Colonic mucosa (tissue), 4 donors: ENCODE data around the gene PAK4. TPM values are rescaled to one million over a fixed set of nuclear protein-coding genes. Genes with fewer than 3 reads are reported as not detected.

ENCODE experiments used
- DNase-seq: peaks from one replicate; pipeline ENCODE4 v3.0.0-alpha.2; 2020
- H3K27ac ChIP-seq: fragments of 200-600 bp; one replicate; pipeline ENCODE4 v1.8.0; 2021
- H3K27me3 ChIP-seq: fragments of 200-600 bp; one replicate; pipeline ENCODE4 v1.8.0; 2021
- H3K36me3 ChIP-seq: fragments of 200-600 bp; one replicate; pipeline ENCODE4 v1.8.0; 2021
- H3K4me1 ChIP-seq: fragments of 200-600 bp; one replicate; pipeline ENCODE4 v1.8.0; 2021; ENCODE audit warnings: mild to moderate bottlenecking
- H3K4me3 ChIP-seq: fragments of 200-600 bp; one replicate; pipeline ENCODE4 v1.8.0; 2021
- H3K9ac ChIP-seq, 2 donors: one replicate each; pipeline ENCODE4 v1.7.0; 2013; ENCODE audit warnings: control low read depth in 2 of 2, low read depth in 2 of 2, low read length in 2 of 2
- H3K9me3 ChIP-seq: fragments of 200-600 bp; one replicate; pipeline ENCODE4 v1.8.0; 2021
- intact Hi-C: fragments of 100-400 bp; cut with DNase I; formaldehyde crosslinking; loops from one replicate; pipeline ENCODE4 v1.14.1; 2022
- total RNA-seq, 2 donors: library from RNA; stranded (reverse); fragmentation: NEBNext Ultra II Directional in 1 of 2; extraction: Animal tissue kit (Norgen Biotek cat#: 25700) in 1 of 2; gene quantifications; one replicate each; pipeline ENCODE4 v1.2.1, GENCODE V29; 2021
- TF ChIP-seq, protein P1 (sequence below): fragments of 200-600 bp; IDR thresholded peaks from one replicate; pipeline ENCODE4 v1.8.0; 2022; ENCODE audit warnings: antibody characterized with exemption, mild to moderate bottlenecking
- donor health status: healthy.
- donor health status: DM: no; HTN: no; CAD: no.
- donor health status: DM: no; HTN: no; CAD: no.

The PAK4 gene
- total RNA-seq, 2 donors from 2014 or later, result 85.5 to 127 TPM

DNA sequence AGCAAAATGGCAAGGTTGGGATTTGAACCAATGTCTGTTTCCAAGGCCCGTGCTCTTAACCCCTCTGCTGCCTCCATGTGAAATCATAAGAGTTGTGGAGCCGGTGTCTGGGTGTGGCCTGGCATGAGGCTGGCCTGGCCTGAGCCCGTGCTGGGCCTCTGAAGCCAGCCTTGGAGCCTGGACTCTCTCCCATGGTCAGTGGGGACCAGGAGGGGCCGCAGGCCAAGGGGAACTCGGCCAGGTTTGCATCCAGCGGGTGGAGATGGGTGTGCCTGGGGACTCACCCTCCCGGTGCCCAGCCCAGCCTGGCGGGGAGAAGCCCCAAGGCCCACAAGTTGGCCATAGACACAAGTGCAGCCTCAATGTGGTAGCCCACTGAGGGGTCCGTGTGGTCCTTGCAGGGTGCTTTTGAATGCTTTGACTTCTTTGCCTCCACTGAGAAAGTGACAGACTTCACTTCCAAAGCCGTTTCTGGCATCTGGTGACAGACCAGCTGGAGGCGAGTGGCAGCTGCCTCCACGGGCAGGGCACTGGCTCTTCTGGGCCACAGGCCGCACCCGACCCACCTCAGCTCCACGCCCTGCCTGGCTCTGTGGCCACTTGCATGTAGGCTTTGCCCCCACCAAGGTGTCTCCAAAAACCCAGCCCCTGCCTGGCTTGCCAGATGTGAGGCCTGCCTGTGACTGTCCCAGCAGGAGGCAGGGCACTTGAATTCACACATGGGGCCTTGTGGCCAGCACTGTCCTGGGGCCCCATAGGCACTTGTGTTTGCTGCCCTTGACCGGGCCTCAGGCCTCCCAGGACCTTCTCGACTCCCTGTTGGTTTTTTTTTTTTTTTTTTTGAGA lies 45.0 kb downstream of the PAK4 start:
- Histone ChIP-seq H3K27me3 (no peaks in the 10 kb centered on the region), H3K4me3 (no peak overlapping the region), H3K36me3 (peaks cover 11% of the 10 kb centered on the region), H3K4me1 (peaks cover 10% of the 10 kb centered on the region), H3K9me3 (no peaks in the 10 kb centered on the region), H3K27ac (no peak overlapping the region), H3K9ac (no peak overlapping the region)
- TF ChIP-seq, protein P1, sequence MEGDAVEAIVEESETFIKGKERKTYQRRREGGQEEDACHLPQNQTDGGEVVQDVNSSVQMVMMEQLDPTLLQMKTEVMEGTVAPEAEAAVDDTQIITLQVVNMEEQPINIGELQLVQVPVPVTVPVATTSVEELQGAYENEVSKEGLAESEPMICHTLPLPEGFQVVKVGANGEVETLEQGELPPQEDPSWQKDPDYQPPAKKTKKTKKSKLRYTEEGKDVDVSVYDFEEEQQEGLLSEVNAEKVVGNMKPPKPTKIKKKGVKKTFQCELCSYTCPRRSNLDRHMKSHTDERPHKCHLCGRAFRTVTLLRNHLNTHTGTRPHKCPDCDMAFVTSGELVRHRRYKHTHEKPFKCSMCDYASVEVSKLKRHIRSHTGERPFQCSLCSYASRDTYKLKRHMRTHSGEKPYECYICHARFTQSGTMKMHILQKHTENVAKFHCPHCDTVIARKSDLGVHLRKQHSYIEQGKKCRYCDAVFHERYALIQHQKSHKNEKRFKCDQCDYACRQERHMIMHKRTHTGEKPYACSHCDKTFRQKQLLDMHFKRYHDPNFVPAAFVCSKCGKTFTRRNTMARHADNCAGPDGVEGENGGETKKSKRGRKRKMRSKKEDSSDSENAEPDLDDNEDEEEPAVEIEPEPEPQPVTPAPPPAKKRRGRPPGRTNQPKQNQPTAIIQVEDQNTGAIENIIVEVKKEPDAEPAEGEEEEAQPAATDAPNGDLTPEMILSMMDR, result no peak
- intact Hi-C loops, result no loop called here
- no peak for DNase-seq

DNA sequence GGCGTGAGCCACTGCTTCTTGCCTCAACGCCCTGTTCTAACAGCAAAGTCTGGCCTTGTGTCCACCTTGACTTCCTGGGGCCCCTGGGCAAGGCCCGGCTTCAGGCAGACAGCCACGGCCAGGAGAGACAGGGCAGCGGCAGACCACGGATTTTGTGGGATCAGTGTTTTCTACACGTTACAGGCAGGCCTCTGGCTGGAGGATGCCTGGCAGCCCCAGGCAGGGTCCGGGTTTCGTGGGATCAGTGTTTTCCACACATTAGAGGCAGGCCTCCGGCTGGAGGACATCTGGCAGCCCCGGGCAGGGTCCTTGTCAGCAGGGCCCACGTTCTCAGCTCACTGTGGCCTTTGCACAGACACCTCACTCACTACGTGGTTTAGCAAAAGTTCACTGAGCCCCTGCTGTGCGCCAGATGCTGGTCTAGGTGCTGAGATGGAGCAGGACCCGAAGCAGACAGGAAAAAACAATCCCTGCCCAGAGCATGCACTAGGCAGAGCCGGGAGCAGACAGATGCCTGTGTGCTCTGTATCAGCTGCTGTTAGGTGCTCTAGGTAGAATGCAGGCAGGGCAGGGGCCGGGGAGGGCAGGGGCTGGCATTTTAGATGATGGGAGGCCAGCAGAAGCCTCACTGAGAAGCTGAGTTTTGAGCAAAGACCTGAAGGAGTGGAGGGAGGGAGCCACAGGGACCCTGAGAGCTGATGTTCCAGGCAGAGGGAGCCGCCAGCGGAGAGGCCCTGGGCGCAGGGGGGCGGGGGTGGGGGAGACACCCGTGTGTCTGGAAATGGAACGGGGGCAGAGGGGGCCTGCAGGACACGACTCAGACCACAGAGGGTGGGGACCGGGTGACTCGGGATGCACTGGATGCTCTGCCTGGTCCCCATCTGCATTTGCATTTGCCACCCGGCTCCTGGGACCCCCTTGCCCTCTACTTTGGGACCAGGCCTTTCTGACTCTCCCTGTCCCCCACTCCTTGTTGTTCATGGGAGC lies 46.2 kb downstream of the PAK4 start:
- no peak overlapping the region for H3K27ac ChIP-seq
- no peak for DNase-seq
- intact Hi-C loops, result no loop called here
- H3K27me3 ChIP-seq, result no peaks in the 10 kb centered on the region
- H3K36me3 ChIP-seq, result peaks cover 11% of the 10 kb centered on the region
- no peak overlapping the region for H3K4me3 ChIP-seq
- TF ChIP-seq, protein P1, result no peak
- no peak overlapping the region for H3K9ac ChIP-seq
- H3K4me1 ChIP-seq, result peaks cover 2% of the 10 kb centered on the region
- H3K9me3 ChIP-seq, result no peaks in the 10 kb centered on the region

DNA sequence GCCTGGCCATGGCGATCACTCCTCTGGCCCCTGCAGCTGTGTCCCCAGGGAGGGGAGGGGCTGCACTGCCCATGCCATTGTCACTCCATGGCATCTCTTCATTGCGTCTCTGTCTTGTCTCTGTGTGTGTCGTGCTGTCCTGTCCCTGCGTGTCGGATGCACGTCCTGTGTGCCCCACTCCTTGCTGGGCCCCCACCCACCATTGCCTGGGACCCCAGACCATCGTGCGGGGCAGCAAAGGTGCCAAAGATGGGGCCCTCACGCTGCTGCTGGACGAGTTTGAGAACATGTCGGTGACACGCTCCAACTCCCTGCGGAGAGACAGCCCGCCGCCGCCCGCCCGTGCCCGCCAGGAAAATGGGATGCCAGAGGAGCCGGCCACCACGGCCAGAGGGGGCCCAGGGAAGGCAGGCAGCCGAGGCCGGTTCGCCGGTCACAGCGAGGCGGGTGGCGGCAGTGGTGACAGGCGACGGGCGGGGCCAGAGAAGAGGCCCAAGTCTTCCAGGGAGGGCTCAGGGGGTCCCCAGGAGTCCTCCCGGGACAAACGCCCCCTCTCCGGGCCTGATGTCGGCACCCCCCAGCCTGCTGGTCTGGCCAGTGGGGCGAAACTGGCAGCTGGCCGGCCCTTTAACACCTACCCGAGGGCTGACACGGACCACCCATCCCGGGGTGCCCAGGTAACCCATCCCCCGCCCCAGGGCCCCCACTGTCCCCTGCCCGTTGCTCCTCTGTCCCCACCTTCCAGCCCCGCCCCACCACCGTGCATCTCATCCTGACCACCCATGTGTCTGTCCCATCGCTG lies 47.3 kb downstream of the PAK4 start:
- H3K9ac ChIP-seq, result no peak overlapping the region
- TF ChIP-seq, protein P1, result no peak
- intact Hi-C loops, result no loop called here
- H3K27me3 ChIP-seq, result no peaks in the 10 kb centered on the region
- DNase-seq, result no peak
- peaks cover 14% of the 10 kb centered on the region for H3K36me3 ChIP-seq
- no peak overlapping the region for H3K4me3 ChIP-seq
- H3K9me3 ChIP-seq, result no peaks in the 10 kb centered on the region
- H3K27ac ChIP-seq, result no peak overlapping the region
- H3K4me1 ChIP-seq, result no peaks in the 10 kb centered on the region

DNA sequence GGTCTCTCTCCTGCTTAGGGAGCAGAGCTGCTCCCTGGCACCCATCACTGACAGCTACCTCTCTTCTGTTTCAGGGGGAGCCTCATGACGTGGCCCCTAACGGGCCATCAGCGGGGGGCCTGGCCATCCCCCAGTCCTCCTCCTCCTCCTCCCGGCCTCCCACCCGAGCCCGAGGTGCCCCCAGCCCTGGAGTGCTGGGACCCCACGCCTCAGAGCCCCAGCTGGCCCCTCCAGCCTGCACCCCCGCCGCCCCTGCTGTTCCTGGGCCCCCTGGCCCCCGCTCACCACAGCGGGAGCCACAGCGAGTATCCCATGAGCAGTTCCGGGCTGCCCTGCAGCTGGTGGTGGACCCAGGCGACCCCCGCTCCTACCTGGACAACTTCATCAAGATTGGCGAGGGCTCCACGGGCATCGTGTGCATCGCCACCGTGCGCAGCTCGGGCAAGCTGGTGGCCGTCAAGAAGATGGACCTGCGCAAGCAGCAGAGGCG lies 48.0 kb downstream of the PAK4 start:
- Histone ChIP-seq H3K27ac (no peak overlapping the region), H3K9ac (no peak overlapping the region), H3K36me3 (peaks cover 17% of the 10 kb centered on the region), H3K9me3 (no peaks in the 10 kb centered on the region), H3K4me3 (no peak overlapping the region), H3K27me3 (no peaks in the 10 kb centered on the region), H3K4me1 (no peaks in the 10 kb centered on the region)
- TF ChIP-seq, protein P1, result no peak
- no peak for DNase-seq
- intact Hi-C loops, result no loop called here

DNA sequence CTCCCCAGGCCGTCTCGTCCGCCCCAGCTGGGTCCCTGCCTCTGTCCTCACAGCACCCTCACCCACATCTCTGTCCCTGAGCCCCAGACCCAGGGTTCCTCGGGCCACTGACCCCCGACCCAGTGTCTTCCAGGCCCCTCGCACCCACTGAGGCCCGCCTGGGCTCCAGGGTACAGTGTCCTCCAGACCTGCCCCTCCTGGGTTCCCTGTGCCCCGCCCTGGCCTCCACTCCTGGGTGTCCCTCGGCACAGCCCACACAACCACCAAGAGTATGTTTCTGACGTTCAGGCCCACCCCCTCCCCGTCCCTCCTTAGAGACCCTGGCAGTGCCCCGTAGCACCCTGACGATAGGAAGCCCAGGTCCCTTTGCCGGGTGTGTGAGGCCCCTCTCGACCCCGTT lies 48.6 kb downstream of the PAK4 start:
- intact Hi-C loops, result no loop called here
- DNase-seq, result no peak
- H3K4me3 ChIP-seq, result no peak overlapping the region
- no peaks in the 10 kb centered on the region for H3K4me1 ChIP-seq
- no peak overlapping the region for H3K9ac ChIP-seq
- H3K36me3 ChIP-seq, result peaks cover 17% of the 10 kb centered on the region
- H3K27me3 ChIP-seq, result no peaks in the 10 kb centered on the region
- no peaks in the 10 kb centered on the region for H3K9me3 ChIP-seq
- H3K27ac ChIP-seq, result no peak overlapping the region
- TF ChIP-seq, protein P1, result no peak
